ENCODE results near the gene CX3CL1. TPM values are rescaled to one million over a fixed set of nuclear protein-coding genes. Genes with fewer than 3 reads are reported as not detected.

The CX3CL1 gene
- polyA plus RNA-seq, 1 donor: 5.6 TPM

GRCh38 chr16:57405097-57405496 lies 32.8 kb downstream of the CX3CL1 start:
- DNase-seq (ENCODE audit: low read depth): no peak

- no peak for DNase-seq (ENCODE audit: low read depth)
These were observed 34.6 kb downstream of the CX3CL1 start for GRCh38 chr16:57406881-57407280.

- no peak for DNase-seq (ENCODE audit: low read depth)
These were observed 35.4 kb downstream of the CX3CL1 start for GRCh38 chr16:57407521-57408353.

GRCh38 chr16:57409065-57409464 lies 36.8 kb downstream of the CX3CL1 start:
- DNase-seq (ENCODE audit: low read depth): no peak

- no peak for DNase-seq (ENCODE audit: low read depth)
These were observed 37.7 kb downstream of the CX3CL1 start for GRCh38 chr16:57409870-57410587.

GRCh38 chr16:57411362-57411976 lies 39.2 kb downstream of the CX3CL1 start:
- DNase-seq (ENCODE audit: low read depth): no peak

GRCh38 chr16:57412584-57412983 lies 40.3 kb downstream of the CX3CL1 start:
- DNase-seq (ENCODE audit: low read depth): no peak

GRCh38 chr16:57413301-57413730 lies 41.0 kb downstream of the CX3CL1 start:
- no peak for DNase-seq (ENCODE audit: low read depth)

GRCh38 chr16:57413733-57414132 lies 41.4 kb downstream of the CX3CL1 start:
- DNase-seq (ENCODE audit: low read depth): no peak

- no peak for DNase-seq (ENCODE audit: low read depth)
These were observed 43.8 kb downstream of the CX3CL1 start for GRCh38 chr16:57416084-57416483.

- DNase-seq (ENCODE audit: low read depth): no peak
These were observed 47.2 kb downstream of the CX3CL1 start for GRCh38 chr16:57419506-57419905.

- DNase-seq (ENCODE audit: low read depth): peak; percentile 54
These were observed 50.0 kb downstream of the CX3CL1 start for GRCh38 chr16:57422026-57422944.

GRCh38 chr16:57423152-57423551 lies 50.9 kb downstream of the CX3CL1 start:
- no peak for DNase-seq (ENCODE audit: low read depth)

GRCh38 chr16:57424583-57424982 lies 52.3 kb downstream of the CX3CL1 start:
- DNase-seq (ENCODE audit: low read depth): no peak

- no peak for DNase-seq (ENCODE audit: low read depth)
These were observed 54.1 kb downstream of the CX3CL1 start for GRCh38 chr16:57426356-57426755.

GRCh38 chr16:57427307-57427706 lies 55.0 kb downstream of the CX3CL1 start:
- DNase-seq (ENCODE audit: low read depth): no peak

GRCh38 chr16:57427824-57428223 lies 55.5 kb downstream of the CX3CL1 start:
- DNase-seq (ENCODE audit: low read depth): no peak

- no peak for DNase-seq (ENCODE audit: low read depth)
These were observed 58.7 kb downstream of the CX3CL1 start for GRCh38 chr16:57430955-57431354.

GRCh38 chr16:57432505-57432904 lies 60.2 kb downstream of the CX3CL1 start:
- DNase-seq (ENCODE audit: low read depth): no peak

GRCh38 chr16:57432989-57433388 lies 60.7 kb downstream of the CX3CL1 start:
- DNase-seq (ENCODE audit: low read depth): no peak

- DNase-seq (ENCODE audit: low read depth): no peak
These were observed 61.7 kb downstream of the CX3CL1 start for GRCh38 chr16:57434003-57434402.

Measured in forelimb muscle (tissue), 1 donor.